H1 (cell line): ENCODE results near the gene GALNT13. TPM values are rescaled to one million over a fixed set of nuclear protein-coding genes. Genes with fewer than 3 reads are reported as not detected.

Experiments used
- CTCF ChIA-PET: fragments of 300-600 bp; sonication (Branson Sonifier 250); formaldehyde crosslinking; loops from one replicate; lab custom pipeline; 2021; ENCODE audit not compliant: partially characterized antibody; lab: Charles Lee
- POLR2A ChIA-PET: fragments of 300-600 bp; sonication (Branson Sonifier 250); formaldehyde crosslinking; loops from one replicate; lab custom pipeline; 2021; ENCODE audit warnings: inconsistent platforms; ENCODE audit not compliant: partially characterized antibody; lab: Charles Lee
- DNase-seq, 2 experiments: peaks; one replicate each; pipeline versions ENCODE4 v3.0.0 to v3.0.0-alpha.2; 2010 to 2022; ENCODE audit warnings: low spot score in 2 of 2, low read depth in 1 of 2, mixed read lengths in 1 of 2
- FAIRE-seq: peaks from 2 replicates; lab custom pipeline; 2011; peaks lifted over from hg19 to GRCh38; lab: Jason Lieb, UNC
- H2AFZ ChIP-seq: 2 replicates; pipeline ENCODE4 v1.8.1; 2012; ENCODE audit warnings: low read length, inconsistent platforms
- H2AK5ac ChIP-seq: 2 replicates; pipeline ENCODE4 v1.6.1; 2013; ENCODE audit warnings: low read depth, low read length
- H2BK120ac ChIP-seq: replicated peaks from 2 replicates; pipeline ENCODE3; 2013; ENCODE audit warnings: low read depth, low read length, inconsistent platforms
- H2BK12ac ChIP-seq: 2 replicates; pipeline ENCODE4 v1.6.1; 2013; ENCODE audit warnings: low read depth, low read length
- H2BK15ac ChIP-seq: 2 replicates; pipeline ENCODE4 v1.6.1; 2013; ENCODE audit warnings: low read length
- H2BK20ac ChIP-seq: 2 replicates; pipeline ENCODE4 v1.6.1; 2013; ENCODE audit warnings: low read length
- H2BK5ac ChIP-seq: 2 replicates; pipeline ENCODE4 v1.6.1; 2013; ENCODE audit warnings: low read depth, low read length
- H3K14ac ChIP-seq: 2 replicates; pipeline ENCODE4 v1.6.1; 2013; ENCODE audit warnings: inconsistent platforms; ENCODE audit not compliant: insufficient read length
- H3K18ac ChIP-seq: 2 replicates; pipeline ENCODE4 v1.6.1; 2013; ENCODE audit warnings: low read length; ENCODE audit errors: extremely low read depth
- H3K23ac ChIP-seq: 2 replicates; pipeline ENCODE4 v1.6.1; 2013; ENCODE audit warnings: inconsistent platforms; ENCODE audit not compliant: insufficient read length
- H3K23me2 ChIP-seq: 2 replicates; pipeline ENCODE4 v1.6.1; 2013; ENCODE audit warnings: low read depth, low read length
- H3K27ac ChIP-seq: 2 replicates; pipeline ENCODE4 v1.6.1; 2011; ENCODE audit warnings: low read depth, low read length, inconsistent platforms
- H3K27me3 ChIP-seq, 4 experiments: replicated peaks in 1 of 4; 1 replicate in 1 of 4; 2 replicates in 3 of 4; pipeline versions ENCODE4 v1.6.1 to v1.8.1; 2011 to 2013; ENCODE audit warnings: low read length in 3 of 4, mild to moderate bottlenecking in 3 of 4, inconsistent platforms in 2 of 4, mixed read lengths in 2 of 4, moderate library complexity in 1 of 4; ENCODE audit not compliant: control insufficient read depth in 3 of 4, insufficient read depth in 3 of 4; ENCODE audit errors: extremely low read depth in 1 of 4
- H3K36me3 ChIP-seq, 4 experiments: 2 replicates each; pipeline versions ENCODE4 v1.6.1 to v1.8.1; 2011 to 2013; ENCODE audit warnings: mild to moderate bottlenecking in 4 of 4, low read length in 3 of 4, moderate library complexity in 2 of 4, control low read depth in 1 of 4, inconsistent platforms in 1 of 4; ENCODE audit not compliant: insufficient read depth in 4 of 4, control insufficient read depth in 2 of 4
- H3K4ac ChIP-seq: replicated peaks from 2 replicates; pipeline ENCODE3; 2013; ENCODE audit warnings: low read length, low read depth, mixed read lengths, inconsistent platforms; ENCODE audit not compliant: insufficient read length
- H3K4me1 ChIP-seq, 4 experiments: replicated peaks in 1 of 4; 1 replicate in 1 of 4; 2 replicates in 3 of 4; pipeline versions ENCODE4 v1.6.1 to v1.8.1; 2011 to 2013; ENCODE audit warnings: low read length in 3 of 4, inconsistent platforms in 2 of 4, mixed read lengths in 1 of 4; ENCODE audit not compliant: insufficient read depth in 4 of 4, control insufficient read depth in 3 of 4
- H3K4me2 ChIP-seq, 2 experiments: 2 replicates each; pipeline versions ENCODE4 v1.6.1 to v1.8.1; 2011 to 2013; ENCODE audit warnings: low read depth in 2 of 2, low read length in 2 of 2, control low read depth in 1 of 2, inconsistent platforms in 1 of 2, mild to moderate bottlenecking in 1 of 2; ENCODE audit not compliant: insufficient read depth in 1 of 2
- H3K4me3 ChIP-seq, 4 experiments: fragments of 200-600, 300-600 bp in 1 of 4; sonication (generic), shearing (Covaris generic), sonication (Bioruptor Twin) in 1 of 4; 2 replicates each; pipeline versions ENCODE4 v1.5.1 to v1.8.1; 2011 to 2016; ENCODE audit warnings: low read length in 4 of 4, low read depth in 3 of 4, control low read depth in 2 of 4, inconsistent platforms in 2 of 4, mild to moderate bottlenecking in 2 of 4, mixed read lengths in 1 of 4, moderate library complexity in 1 of 4; ENCODE audit not compliant: insufficient read depth in 2 of 4; ENCODE audit errors: extremely low read depth in 1 of 4
- H3K56ac ChIP-seq: replicated peaks from 2 replicates; pipeline ENCODE3; 2013; ENCODE audit warnings: low read depth, mild to moderate bottlenecking, mixed read lengths, low read length, inconsistent platforms; ENCODE audit not compliant: insufficient read length
- H3K79me1 ChIP-seq: 2 replicates; pipeline ENCODE4 v1.6.1; 2013; ENCODE audit warnings: low read depth, low read length, control low read depth
- H3K79me2 ChIP-seq, 2 experiments: 2 replicates each; pipeline versions ENCODE4 v1.6.1 to v1.8.1; 2012 to 2013; ENCODE audit warnings: low read length in 2 of 2, mild to moderate bottlenecking in 2 of 2, inconsistent platforms in 1 of 2; ENCODE audit not compliant: insufficient read depth in 2 of 2, control insufficient read depth in 1 of 2
- H3K9ac ChIP-seq, 4 experiments: replicated peaks in 1 of 4; 1 replicate in 1 of 4; 2 replicates in 3 of 4; pipeline versions ENCODE4 v1.6.1 to v1.8.1; 2011 to 2013; ENCODE audit warnings: low read depth in 3 of 4, low read length in 3 of 4, control low read depth in 2 of 4, mild to moderate bottlenecking in 2 of 4, moderate library complexity in 2 of 4, inconsistent platforms in 1 of 4; ENCODE audit errors: extremely low read depth in 1 of 4
- H3K9me3 ChIP-seq, 2 experiments: 2 replicates each; pipeline versions ENCODE4 v1.6.1 to v1.8.1; 2012 to 2013; ENCODE audit warnings: mild to moderate bottlenecking in 2 of 2, moderate library complexity in 2 of 2, control low read depth in 1 of 2, inconsistent platforms in 1 of 2, low read depth in 1 of 2, low read length in 1 of 2, mixed read lengths in 1 of 2; ENCODE audit not compliant: insufficient read depth in 2 of 2
- H4K20me1 ChIP-seq, 2 experiments: replicated peaks in 1 of 2; 2 replicates each; pipeline versions ENCODE3 to v1.8.1; 2011 to 2013; ENCODE audit warnings: inconsistent platforms in 2 of 2, low read length in 2 of 2, mild to moderate bottlenecking in 1 of 2; ENCODE audit not compliant: insufficient read depth in 2 of 2, control insufficient read depth in 1 of 2
- H4K5ac ChIP-seq: 2 replicates; pipeline ENCODE4 v1.6.1; 2013; ENCODE audit warnings: low read length, low read depth, mixed read lengths, inconsistent platforms; ENCODE audit not compliant: insufficient read length
- H4K8ac ChIP-seq: 2 replicates; pipeline ENCODE4 v1.8.0; 2013; ENCODE audit warnings: mild to moderate bottlenecking, moderate library complexity, low read length, inconsistent platforms; ENCODE audit not compliant: insufficient read depth; ENCODE audit errors: extremely low read depth
- H4K91ac ChIP-seq: replicated peaks from 2 replicates; pipeline ENCODE3; 2013; ENCODE audit warnings: low read length, mixed read lengths, inconsistent platforms; ENCODE audit not compliant: insufficient read length
- CEBPB ChIP-seq: IDR thresholded peaks from 2 replicates; pipeline ENCODE4 v1.6.1; 2012; ENCODE audit warnings: low read depth, low read length
- GABPA ChIP-seq: IDR thresholded peaks from 2 replicates; pipeline ENCODE4 v1.6.1; 2011; ENCODE audit warnings: mild to moderate bottlenecking, low read length, moderate library complexity, borderline replicate concordance; ENCODE audit not compliant: insufficient read depth
- KDM1A ChIP-seq: fragments of 200-600, 300-600 bp; sonication (generic); IDR thresholded peaks from 2 replicates; pipeline ENCODE4 v1.7.1; 2016; ENCODE audit warnings: mild to moderate bottlenecking, low read length, borderline replicate concordance
- KDM4A ChIP-seq: IDR thresholded peaks from one replicate; pipeline ENCODE4 v1.7.1; 2012; ENCODE audit warnings: low read depth, mild to moderate bottlenecking, moderate library complexity, low read length, inconsistent platforms; ENCODE audit not compliant: severe bottlenecking
- KDM5A ChIP-seq: fragments of 200-600 bp; IDR thresholded peaks from 2 replicates; pipeline ENCODE4 v1.7.1; 2012; ENCODE audit warnings: mild to moderate bottlenecking, low read length, inconsistent platforms, mixed read lengths
- PHF8 ChIP-seq: fragments of 200-600 bp; sonication (generic); conservative IDR thresholded peaks from 2 replicates; pipeline ENCODE4 v1.7.1; 2012; ENCODE audit warnings: low read depth, mild to moderate bottlenecking, inconsistent platforms, low read length, moderate library complexity
- TCF12 ChIP-seq: IDR thresholded peaks from 2 replicates; pipeline ENCODE4 v1.6.1; 2011; ENCODE audit warnings: low read depth, mild to moderate bottlenecking, low read length
- whole genome bisulfite sequencing, 2 experiments: shearing (Covaris generic) in 1 of 2; methylation state at CpG; one replicate each; pipeline versions ENCODE4 v1.1.6 to v1.1.7; 2013 to 2015; ENCODE audit warnings: low lambda C conversion rate in 2 of 2, mixed read lengths in 2 of 2, inconsistent platforms in 1 of 2, low coverage in 1 of 2, missing lambda C conversion rate in 1 of 2; ENCODE audit not compliant: insufficient replicate concordance in 2 of 2, insufficient coverage in 1 of 2, insufficient read length in 1 of 2; ENCODE audit errors: extremely low coverage in 1 of 2, missing lambda C conversion rate in 1 of 2; 5-methylcytosine and 5-hydroxymethylcytosine counted together
- polyA plus RNA-seq, 7 experiments: library from polyadenylated mRNA; depleted of rRNA in 3 of 7; stranded (reverse) in 5 of 7; unstranded in 2 of 7; fragments of >200 nt in 5 of 7; fragments of 200-250 nt in 2 of 7; gene quantifications; 1 replicate in 5 of 7; 2 replicates in 1 of 7; 4 replicates in 1 of 7; pipeline versions ENCODE4 v1.2.1 to v1.2.3, GENCODE V29; 2011 to 2013; ENCODE audit warnings: missing spikeins in 2 of 7, mixed read lengths in 2 of 7
- total RNA-seq: library from RNA; stranded (reverse); fragmentation: NEBNext Ultra II Directional; extraction: Animal tissue kit (Norgen Biotek cat#: 25700); gene quantifications from 2 replicates; pipeline ENCODE4 v1.2.1, GENCODE V29; 2021
- TF ChIP-seq, protein P1 (sequence below), 3 experiments: IDR thresholded peaks; 1 replicate in 2 of 3; 2 replicates in 1 of 3; pipeline versions ENCODE4 v1.5.1 to v1.6.1; 2011; ENCODE audit warnings: low read length in 3 of 3, mild to moderate bottlenecking in 3 of 3, inconsistent platforms in 2 of 3, low read depth in 1 of 3, moderate library complexity in 1 of 3; ENCODE audit not compliant: insufficient read depth in 1 of 3; ENCODE audit errors: control extremely low read depth in 1 of 3

GALNT13 gene
- total and polyA plus RNA-seq, 2 of the 8 experiments (the other 6 are each of a cell fraction or from before 2014, with no cell fraction given): 3.2 to 9.6 TPM

- no peak overlapping the region for H2AFZ ChIP-seq
- WGBS, 2 experiments: 90% methylated on average over 2 of the region's 2 CpGs; no CpG with 5 or more reads in 1 of the 2 experiments
- H3K23me2 ChIP-seq: no peaks in the 10 kb centered on the region
Measured at GRCh38 chr2:154447727-154448418, 576.2 kb downstream of the GALNT13 start.

More at GRCh38 chr2:154447727-154448418, 576.2 kb downstream of the GALNT13 start:
- Histone ChIP-seq H3K79me2 (no peaks in the 10 kb centered on the region), H2BK5ac (no peak overlapping the region), H3K9me3 (no peaks in the 10 kb centered on the region), H3K36me3 (no peaks in the 10 kb centered on the region), H4K20me1 (no peaks in the 10 kb centered on the region), H2AK5ac (no peak overlapping the region), H2BK20ac (no peak overlapping the region), H3K9ac (no peak overlapping the region), H3K23ac (no peak overlapping the region), H2BK12ac (no peak overlapping the region), H3K4me3 (no peak overlapping the region), H3K4ac (no peak overlapping the region), H3K14ac (no peak overlapping the region), H4K91ac (no peak overlapping the region), H3K27ac (no peak overlapping the region), H3K56ac (no peak overlapping the region), H2BK120ac (no peak overlapping the region), H3K4me2 (no peak overlapping the region), H3K4me1 (no peaks in the 10 kb centered on the region), H3K18ac (no peak overlapping the region), H2BK15ac (no peak overlapping the region), H3K27me3 (no peaks in the 10 kb centered on the region), H4K5ac (no peak overlapping the region), H4K8ac (no peak overlapping the region), H3K79me1 (no peaks in the 10 kb centered on the region)
- ChIA-PET CTCF (interaction anchor here (0.7 to 1.1 kb wide), 2 partner anchors 9 to 819 kb away, joined by 3 read pairs; no protein-coding TSS in a partner anchor), POLR2A (no interaction called here)
- DNase-seq (no peak), FAIRE-seq (no peak)
- TF ChIP-seq KDM1A: no peak
- no peak for TF ChIP-seq GABPA
- no peak for TF ChIP-seq TCF12
- no peak for TF ChIP-seq KDM4A
- no peak for TF ChIP-seq KDM5A
- no peak for TF ChIP-seq PHF8
- TF ChIP-seq, protein P1, sequence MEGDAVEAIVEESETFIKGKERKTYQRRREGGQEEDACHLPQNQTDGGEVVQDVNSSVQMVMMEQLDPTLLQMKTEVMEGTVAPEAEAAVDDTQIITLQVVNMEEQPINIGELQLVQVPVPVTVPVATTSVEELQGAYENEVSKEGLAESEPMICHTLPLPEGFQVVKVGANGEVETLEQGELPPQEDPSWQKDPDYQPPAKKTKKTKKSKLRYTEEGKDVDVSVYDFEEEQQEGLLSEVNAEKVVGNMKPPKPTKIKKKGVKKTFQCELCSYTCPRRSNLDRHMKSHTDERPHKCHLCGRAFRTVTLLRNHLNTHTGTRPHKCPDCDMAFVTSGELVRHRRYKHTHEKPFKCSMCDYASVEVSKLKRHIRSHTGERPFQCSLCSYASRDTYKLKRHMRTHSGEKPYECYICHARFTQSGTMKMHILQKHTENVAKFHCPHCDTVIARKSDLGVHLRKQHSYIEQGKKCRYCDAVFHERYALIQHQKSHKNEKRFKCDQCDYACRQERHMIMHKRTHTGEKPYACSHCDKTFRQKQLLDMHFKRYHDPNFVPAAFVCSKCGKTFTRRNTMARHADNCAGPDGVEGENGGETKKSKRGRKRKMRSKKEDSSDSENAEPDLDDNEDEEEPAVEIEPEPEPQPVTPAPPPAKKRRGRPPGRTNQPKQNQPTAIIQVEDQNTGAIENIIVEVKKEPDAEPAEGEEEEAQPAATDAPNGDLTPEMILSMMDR (IDR thresholded peaks at IDR 0.05; ENCODE audit: control extremely low read depth in 1 of 3, insufficient read depth in 1 of 3, low read depth in 1 of 3, low read length in 3 of 3): no peak
- no peak for TF ChIP-seq CEBPB
